ENCODE data around the gene PIK3R5.
"Not testable (repeated sequence)": the region's sequence is repeated elsewhere in the genome, so short reads cannot be mapped to it uniquely, and the experiment has no call there.

Gene PIK3R5

GRCh38 chr17:9001559-9001958, 36.1 kb upstream of the PIK3R5 start:
- DNase-seq, result no peak
- ATAC-seq (replicated peaks), result no peak
- no peaks in the 10 kb centered on the region for H3K9me3 Mint-ChIP-seq
- peaks cover 7 to 13% of the 10 kb centered on the region in 2 donors for H3K4me1 Mint-ChIP-seq (ENCODE audit: low read depth in 2 of 2)
- H3K36me3 Mint-ChIP-seq (ENCODE audit: insufficient read depth), result peaks cover 9% of the 10 kb centered on the region
- H3K27ac Mint-ChIP-seq, result no peak overlapping the region
- H3K4me3 Mint-ChIP-seq, result peak overlapping the region in 1 of 2 donors; percentile 45
- peaks cover 48 to 61% of the 10 kb centered on the region in 2 donors for H3K27me3 Mint-ChIP-seq

DNA sequence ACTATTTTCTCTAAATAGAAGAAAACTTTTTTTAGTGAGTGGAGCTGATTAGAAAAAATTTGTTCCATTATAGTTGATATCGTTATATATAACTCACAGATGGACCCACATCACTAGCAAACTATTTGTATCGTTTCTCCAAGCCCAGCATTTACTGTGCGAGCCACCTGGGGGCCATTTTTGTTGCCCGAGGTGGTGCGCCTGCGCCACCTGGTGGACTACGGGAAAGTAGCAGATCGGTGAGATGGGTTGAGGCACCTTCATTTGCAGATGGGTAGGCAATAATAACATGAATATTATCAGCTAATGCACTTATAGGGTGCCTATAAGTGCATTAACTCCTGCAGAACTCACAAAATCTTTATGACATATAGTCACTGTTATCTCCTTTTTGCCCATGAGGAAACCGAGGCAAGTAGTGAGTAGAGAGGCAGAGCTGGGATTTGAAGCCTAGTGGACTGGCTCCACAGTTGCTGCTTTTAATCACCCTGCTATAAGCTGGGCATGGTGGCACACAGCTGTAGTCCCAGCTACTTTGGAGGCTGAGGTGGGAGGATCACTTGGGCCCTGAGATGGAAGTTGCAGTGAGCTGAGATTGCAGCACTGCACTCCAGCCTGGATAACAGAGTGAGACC, 32.6 kb upstream of the PIK3R5 start:
- H3K9me3 Mint-ChIP-seq, result no peaks in the 10 kb centered on the region
- H3K4me1 Mint-ChIP-seq (ENCODE audit: low read depth in 2 of 2), result peaks cover 5 to 9% of the 10 kb centered on the region in 2 donors
- peak; percentile 73 to 79 (median 79) for DNase-seq
- peak; percentile 81 for ATAC-seq (replicated peaks)
- H3K27ac Mint-ChIP-seq, result no peak overlapping the region
- H3K27me3 Mint-ChIP-seq, result peaks cover 26 to 30% of the 10 kb centered on the region in 2 donors
- peaks cover 4% of the 10 kb centered on the region for H3K36me3 Mint-ChIP-seq (ENCODE audit: insufficient read depth)
- no peak overlapping the region for H3K4me3 Mint-ChIP-seq

GRCh38 chr17:8995711-8996110, 30.2 kb upstream of the PIK3R5 start:
- no peak overlapping the region for H3K4me3 Mint-ChIP-seq
- no peak overlapping the region for H3K27ac Mint-ChIP-seq
- peaks cover 8 to 9% of the 10 kb centered on the region in 2 donors for H3K27me3 Mint-ChIP-seq
- peaks cover 3 to 9% of the 10 kb centered on the region in 2 donors for H3K4me1 Mint-ChIP-seq (ENCODE audit: low read depth in 2 of 2)
- DNase-seq (no peak), ATAC-seq (replicated peaks) (no peak)
- H3K36me3 Mint-ChIP-seq (ENCODE audit: insufficient read depth), result peaks cover 4% of the 10 kb centered on the region
- no peaks in the 10 kb centered on the region for H3K9me3 Mint-ChIP-seq

DNA sequence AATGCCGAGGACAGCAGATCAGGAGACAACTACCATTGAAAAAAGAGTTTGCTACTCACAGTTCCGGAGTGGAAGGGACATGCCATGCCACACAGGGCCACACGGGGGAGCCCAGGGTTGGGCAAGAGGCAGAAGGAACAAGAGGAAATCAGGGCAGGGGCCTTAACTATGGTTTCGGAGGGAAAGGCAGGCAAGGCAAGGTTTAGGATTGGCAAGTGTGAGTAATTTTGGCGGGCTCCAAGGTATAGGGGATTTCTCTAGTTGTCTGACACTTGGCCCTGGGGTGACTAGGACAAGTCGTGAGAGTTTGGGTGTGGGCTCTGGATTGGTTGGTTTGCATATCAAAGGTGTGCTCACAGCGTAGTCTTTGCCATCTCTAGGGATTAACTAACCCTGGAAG, 28.8 kb upstream of the PIK3R5 start:
- Mint-ChIP-seq H3K27ac (no peak overlapping the region), H3K4me3 (no peak overlapping the region), H3K9me3 (no peaks in the 10 kb centered on the region), H3K4me1 (ENCODE audit: low read depth in 2 of 2) (peaks cover 3 to 10% of the 10 kb centered on the region in 2 donors), H3K27me3 (no peaks in the 10 kb centered on the region), H3K36me3 (ENCODE audit: insufficient read depth) (peaks cover 4% of the 10 kb centered on the region)
- ATAC-seq (replicated peaks) (peak; percentile 62), DNase-seq (peak; percentile 57 to 68 (median 61))

- Mint-ChIP-seq H3K27me3 (no peaks in the 10 kb centered on the region), H3K4me1 (ENCODE audit: low read depth in 2 of 2) (peaks cover 3 to 10% of the 10 kb centered on the region in 2 donors), H3K27ac (no peak overlapping the region), H3K4me3 (no peak overlapping the region), H3K9me3 (no peaks in the 10 kb centered on the region), H3K36me3 (ENCODE audit: insufficient read depth) (no peaks in the 10 kb centered on the region)
- ATAC-seq (replicated peaks) (peak; percentile 82), DNase-seq (peak; percentile 65 to 72 (median 66))
Observed at GRCh38 chr17:8991514-8992285, 26.2 kb upstream of the PIK3R5 start.

- H3K27me3 Mint-ChIP-seq; H3K9me3 Mint-ChIP-seq; H3K27ac Mint-ChIP-seq; H3K4me3 Mint-ChIP-seq; H3K36me3 Mint-ChIP-seq (ENCODE audit: insufficient read depth); DNase-seq; ATAC-seq (replicated peaks): not testable (repeated sequence)
- peaks cover 18 to 22% of the 10 kb centered on the region in 2 donors for H3K4me1 Mint-ChIP-seq (ENCODE audit: low read depth in 2 of 2)
Observed at GRCh38 chr17:8988263-8988935, 22.9 kb upstream of the PIK3R5 start.

GRCh38 chr17:8986295-8986694, 20.8 kb upstream of the PIK3R5 start:
- H3K36me3 Mint-ChIP-seq (ENCODE audit: insufficient read depth), result no peaks in the 10 kb centered on the region
- no peak overlapping the region for H3K4me3 Mint-ChIP-seq
- H3K27me3 Mint-ChIP-seq, result no peaks in the 10 kb centered on the region
- ATAC-seq (replicated peaks), result peak; percentile 40
- no peak for DNase-seq
- peaks cover 16% of the 10 kb centered on the region in 2 donors for H3K4me1 Mint-ChIP-seq (ENCODE audit: low read depth in 2 of 2)
- no peaks in the 10 kb centered on the region for H3K9me3 Mint-ChIP-seq
- peak overlapping the region; percentile 77 to 93 for H3K27ac Mint-ChIP-seq

DNA sequence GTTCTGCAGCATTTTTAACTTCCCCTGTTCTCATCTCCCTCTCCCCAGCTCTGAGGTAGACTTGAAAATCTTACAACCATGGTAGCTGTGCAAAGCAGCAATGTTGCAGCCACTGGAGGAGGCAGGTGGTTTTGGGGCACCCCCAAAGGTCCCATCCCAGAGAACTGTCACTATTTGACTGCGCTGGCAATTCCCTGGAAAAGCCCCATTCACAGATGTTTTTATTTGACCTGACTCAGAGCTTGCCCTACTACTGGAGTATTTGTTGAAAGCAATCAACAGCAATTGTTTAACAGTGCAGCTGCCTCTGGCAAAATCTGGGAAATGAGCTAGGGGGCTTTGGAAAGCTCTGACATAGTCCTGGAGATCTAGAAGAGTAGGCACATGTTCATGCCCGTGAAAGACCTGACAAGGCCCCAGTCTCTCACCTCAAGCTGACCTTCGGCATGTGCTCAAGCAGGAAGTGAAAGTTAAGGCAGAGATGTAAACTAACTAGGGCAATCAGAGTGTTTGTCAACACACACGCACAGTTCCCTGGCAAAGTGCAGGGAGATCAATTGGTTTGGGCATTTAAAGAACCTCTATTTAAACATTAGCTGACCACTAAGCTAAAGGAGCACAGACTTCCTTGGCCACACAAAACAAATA, 19.7 kb upstream of the PIK3R5 start:
- no peaks in the 10 kb centered on the region for H3K27me3 Mint-ChIP-seq
- peaks cover 15% of the 10 kb centered on the region in 2 donors for H3K4me1 Mint-ChIP-seq (ENCODE audit: low read depth in 2 of 2)
- no peaks in the 10 kb centered on the region for H3K36me3 Mint-ChIP-seq (ENCODE audit: insufficient read depth)
- H3K4me3 Mint-ChIP-seq, result peak overlapping the region; percentile 23 to 43
- DNase-seq (no peak), ATAC-seq (replicated peaks) (peak; percentile 63)
- H3K9me3 Mint-ChIP-seq, result no peaks in the 10 kb centered on the region
- peak overlapping the region; percentile 77 to 93 for H3K27ac Mint-ChIP-seq

DNA sequence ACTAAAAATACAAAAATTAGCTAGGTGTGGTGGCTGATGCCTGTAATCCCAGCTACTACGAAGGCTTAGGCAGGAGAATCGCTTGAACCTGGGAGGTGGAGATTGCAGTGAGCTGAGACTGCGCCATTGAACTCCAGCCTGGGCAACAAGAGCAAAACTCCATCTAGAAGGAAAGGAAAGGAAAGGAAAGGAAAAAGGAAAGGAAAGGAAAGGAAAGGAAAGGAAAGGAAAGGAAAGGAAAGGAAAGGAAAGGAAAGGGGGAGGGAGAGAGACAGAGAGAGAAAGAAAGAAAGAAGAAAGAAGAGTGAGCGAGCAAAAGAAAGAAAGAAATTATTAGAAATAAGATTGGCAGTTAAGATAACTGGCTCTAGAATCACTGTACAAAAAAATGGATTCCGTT, 18.7 kb upstream of the PIK3R5 start:
- not testable (repeated sequence) for ATAC-seq (replicated peaks); H3K27me3 Mint-ChIP-seq; H3K36me3 Mint-ChIP-seq (ENCODE audit: insufficient read depth); H3K4me3 Mint-ChIP-seq; H3K9me3 Mint-ChIP-seq; DNase-seq
- H3K4me1 Mint-ChIP-seq (ENCODE audit: low read depth in 2 of 2), result peaks cover 13 to 15% of the 10 kb centered on the region in 2 donors
- peak overlapping the region in 1 of 2 donors; percentile 93 for H3K27ac Mint-ChIP-seq

- ATAC-seq (replicated peaks) (no peak), DNase-seq (no peak)
- H3K36me3 Mint-ChIP-seq (ENCODE audit: insufficient read depth), result no peaks in the 10 kb centered on the region
- no peak overlapping the region for H3K4me3 Mint-ChIP-seq
- peaks cover 13 to 15% of the 10 kb centered on the region in 2 donors for H3K4me1 Mint-ChIP-seq (ENCODE audit: low read depth in 2 of 2)
- no peak overlapping the region for H3K27ac Mint-ChIP-seq
- H3K27me3 Mint-ChIP-seq, result no peaks in the 10 kb centered on the region
- H3K9me3 Mint-ChIP-seq, result no peaks in the 10 kb centered on the region
Observed at GRCh38 chr17:8981443-8981842, 15.9 kb upstream of the PIK3R5 start.

GRCh38 chr17:8979715-8980114, 14.2 kb upstream of the PIK3R5 start:
- no peak for DNase-seq

GRCh38 chr17:8976638-8977037, 11.1 kb upstream of the PIK3R5 start:
- Mint-ChIP-seq H3K4me3 (no peak overlapping the region), H3K36me3 (ENCODE audit: insufficient read depth) (no peaks in the 10 kb centered on the region), H3K4me1 (ENCODE audit: low read depth in 2 of 2) (no peaks in the 10 kb centered on the region), H3K9me3 (no peaks in the 10 kb centered on the region), H3K27me3 (no peaks in the 10 kb centered on the region), H3K27ac (no peak overlapping the region)
- DNase-seq (no peak), ATAC-seq (replicated peaks) (no peak)

More at GRCh38 chr17:8979715-8980114, 14.2 kb upstream of the PIK3R5 start:
- no peaks in the 10 kb centered on the region for H3K27me3 Mint-ChIP-seq
- H3K27ac Mint-ChIP-seq, result no peak overlapping the region
- no peaks in the 10 kb centered on the region for H3K9me3 Mint-ChIP-seq
- ATAC-seq (replicated peaks), result no peak
- no peaks in the 10 kb centered on the region for H3K36me3 Mint-ChIP-seq (ENCODE audit: insufficient read depth)
- no peak overlapping the region for H3K4me3 Mint-ChIP-seq
- no peaks in the 10 kb centered on the region for H3K4me1 Mint-ChIP-seq (ENCODE audit: low read depth in 2 of 2)

DNA sequence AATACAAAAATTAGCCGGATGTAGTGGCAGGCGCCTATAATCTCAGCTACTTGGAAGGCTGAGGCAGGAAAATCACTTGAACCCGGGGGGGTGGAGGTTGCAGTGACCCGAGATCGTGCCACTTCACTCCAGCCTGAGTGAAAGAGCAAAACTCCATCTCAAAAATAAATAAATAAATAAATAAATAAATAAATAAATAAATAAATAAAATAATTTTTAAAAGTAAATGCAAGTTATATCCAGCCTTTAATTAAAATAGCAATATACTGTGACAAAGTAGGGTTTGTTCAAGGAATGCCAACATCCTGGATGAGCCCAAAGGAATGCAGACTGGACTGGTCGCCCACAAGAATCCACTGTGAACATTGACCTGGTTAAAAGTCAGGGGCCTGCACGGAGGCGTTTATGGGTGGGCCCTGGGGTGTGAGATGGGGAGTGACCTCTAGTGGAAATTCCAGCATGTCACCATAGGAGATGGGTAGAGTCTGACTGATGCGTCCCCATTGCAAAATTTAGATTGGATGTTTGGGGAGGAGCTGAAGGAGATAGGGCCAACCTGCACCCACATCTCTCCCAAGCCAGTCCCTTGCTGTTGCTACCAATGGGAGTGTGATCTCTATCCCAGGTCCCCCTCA, 9.7 kb upstream of the PIK3R5 start:
- no peaks in the 10 kb centered on the region for H3K36me3 Mint-ChIP-seq (ENCODE audit: insufficient read depth)
- DNase-seq, result no peak
- no peaks in the 10 kb centered on the region for H3K4me1 Mint-ChIP-seq (ENCODE audit: low read depth in 2 of 2)
- H3K9me3 Mint-ChIP-seq, result no peaks in the 10 kb centered on the region
- ATAC-seq (replicated peaks), result no peak
- no peak overlapping the region for H3K4me3 Mint-ChIP-seq
- no peaks in the 10 kb centered on the region for H3K27me3 Mint-ChIP-seq
- H3K27ac Mint-ChIP-seq, result no peak overlapping the region

Data from effector memory CD8-positive, alpha-beta T cell (primary cell).